ENCODE data around the gene KANK4.

- TF ChIP-seq CTCF (IDR thresholded peaks at IDR 0.05) (no peak), EZH2 (IDR thresholded peaks at IDR 0.05; ENCODE audit: borderline replicate concordance, insufficient read depth, low read depth, low read length, poor library complexity, severe bottlenecking) (no peak)
These were observed 37.2 kb downstream of the KANK4 start for GRCh38 chr1:62281922-62282555.

All from B cell (primary cell).